ENCODE measurements around the gene AATF. TPM values are rescaled to one million over a fixed set of nuclear protein-coding genes. Genes with fewer than 3 reads are reported as not detected.

The AATF gene
- total RNA-seq, 1 donor from 2014 or later, result 25.0 TPM

GRCh38 chr17:36945959-36946725 is 2.6 kb upstream of the AATF start:
- no peaks in the 10 kb centered on the region for H3K9me3 Mint-ChIP-seq (ENCODE audit: unreplicated experiment)
- H3K27ac Mint-ChIP-seq (ENCODE audit: unreplicated experiment), result no peak overlapping the region
- peaks cover 25% of the 10 kb centered on the region for H3K27me3 Mint-ChIP-seq (ENCODE audit: unreplicated experiment)
- no peak for TF ChIP-seq CTCF (IDR thresholded peaks at IDR 0.05; ENCODE audit: unreplicated experiment)
- peaks cover 8% of the 10 kb centered on the region for H3K36me3 Mint-ChIP-seq (ENCODE audit: low read depth, unreplicated experiment)
- no peak for DNase-seq (ENCODE audit: low spot score)
- H3K4me3 Mint-ChIP-seq (ENCODE audit: unreplicated experiment), result no peak overlapping the region
- peaks cover 27% of the 10 kb centered on the region for H3K4me1 Mint-ChIP-seq (ENCODE audit: unreplicated experiment)

GRCh38 chr17:36946726-36947091 is 2.0 kb upstream of the AATF start:
- H3K9me3 Mint-ChIP-seq (ENCODE audit: unreplicated experiment), result no peaks in the 10 kb centered on the region
- H3K27ac Mint-ChIP-seq (ENCODE audit: unreplicated experiment), result no peak overlapping the region
- peaks cover 19% of the 10 kb centered on the region for H3K27me3 Mint-ChIP-seq (ENCODE audit: unreplicated experiment)
- H3K4me3 Mint-ChIP-seq (ENCODE audit: unreplicated experiment), result no peak overlapping the region
- no peak for TF ChIP-seq CTCF (IDR thresholded peaks at IDR 0.05; ENCODE audit: unreplicated experiment)
- peaks cover 21% of the 10 kb centered on the region for H3K4me1 Mint-ChIP-seq (ENCODE audit: unreplicated experiment)
- no peak for DNase-seq (ENCODE audit: low spot score)
- H3K36me3 Mint-ChIP-seq (ENCODE audit: low read depth, unreplicated experiment), result peaks cover 8% of the 10 kb centered on the region

GRCh38 chr17:36947922-36948716 is 635 bp upstream of the AATF start:
- H3K27ac Mint-ChIP-seq (ENCODE audit: unreplicated experiment), result peak overlapping the region; percentile 71
- no peak for TF ChIP-seq CTCF (IDR thresholded peaks at IDR 0.05; ENCODE audit: unreplicated experiment)
- H3K27me3 Mint-ChIP-seq (ENCODE audit: unreplicated experiment), result peaks cover 20% of the 10 kb centered on the region
- H3K4me3 Mint-ChIP-seq (ENCODE audit: unreplicated experiment), result peak overlapping the region; percentile 88
- H3K4me1 Mint-ChIP-seq (ENCODE audit: unreplicated experiment), result peaks cover 24% of the 10 kb centered on the region
- H3K9me3 Mint-ChIP-seq (ENCODE audit: unreplicated experiment), result no peaks in the 10 kb centered on the region
- no peak for DNase-seq (ENCODE audit: low spot score)
- peaks cover 14% of the 10 kb centered on the region for H3K36me3 Mint-ChIP-seq (ENCODE audit: low read depth, unreplicated experiment)

DNA sequence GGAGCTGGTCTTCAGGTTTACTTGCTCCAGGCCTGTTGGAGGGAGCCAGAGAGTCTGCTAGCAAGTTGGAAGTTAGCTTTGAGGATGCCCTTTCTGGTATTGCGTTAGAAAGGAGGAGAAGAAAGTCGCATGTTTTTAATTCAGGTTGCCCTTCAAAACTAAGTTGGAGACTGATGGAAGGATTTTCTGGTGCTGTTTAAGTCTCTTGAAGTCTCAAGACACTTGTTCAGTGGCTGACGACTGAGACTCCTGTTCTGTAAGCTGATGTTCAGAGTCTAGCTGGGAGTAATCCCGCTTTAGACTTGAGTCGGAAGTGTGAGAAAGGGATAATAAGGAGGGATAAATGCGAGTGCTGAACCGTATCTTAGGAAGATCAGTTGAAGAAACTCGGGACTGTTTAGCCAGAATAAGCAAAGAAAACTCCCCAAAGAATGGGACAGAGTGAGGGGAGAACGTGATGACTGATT is 740 bp downstream of the AATF start:
- TF ChIP-seq CTCF (IDR thresholded peaks at IDR 0.05; ENCODE audit: unreplicated experiment), result no peak
- DNase-seq (ENCODE audit: low spot score), result no peak
- H3K4me3 Mint-ChIP-seq (ENCODE audit: unreplicated experiment), result peak overlapping the region; percentile 88
- H3K27me3 Mint-ChIP-seq (ENCODE audit: unreplicated experiment), result peaks cover 16% of the 10 kb centered on the region
- H3K4me1 Mint-ChIP-seq (ENCODE audit: unreplicated experiment), result peaks cover 29% of the 10 kb centered on the region
- H3K27ac Mint-ChIP-seq (ENCODE audit: unreplicated experiment), result peak overlapping the region; percentile 72
- no peaks in the 10 kb centered on the region for H3K9me3 Mint-ChIP-seq (ENCODE audit: unreplicated experiment)
- H3K36me3 Mint-ChIP-seq (ENCODE audit: low read depth, unreplicated experiment), result peaks cover 19% of the 10 kb centered on the region

DNA sequence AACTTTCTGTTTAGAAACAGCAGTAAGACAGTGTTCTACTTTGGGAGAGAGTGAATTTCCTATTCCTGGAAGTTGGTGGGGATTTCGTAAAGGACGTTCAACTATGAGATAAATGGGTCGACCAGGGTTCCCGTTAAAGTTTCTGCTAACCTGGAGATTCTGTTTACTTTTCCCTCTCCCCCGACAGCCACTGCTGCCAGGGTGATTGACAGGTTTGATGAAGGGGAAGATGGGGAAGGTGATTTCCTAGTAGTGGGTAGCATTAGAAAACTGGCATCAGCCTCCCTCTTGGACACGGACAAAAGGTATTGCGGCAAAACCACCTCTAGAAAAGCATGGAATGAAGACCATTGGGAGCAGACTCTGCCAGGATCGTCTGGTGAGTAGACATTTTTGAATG is 1.3 kb downstream of the AATF start:
- Mint-ChIP-seq H3K36me3 (ENCODE audit: low read depth, unreplicated experiment) (peaks cover 22% of the 10 kb centered on the region), H3K27ac (ENCODE audit: unreplicated experiment) (no peak overlapping the region), H3K9me3 (ENCODE audit: unreplicated experiment) (no peaks in the 10 kb centered on the region)

More for the DNA sequence above, 1.3 kb downstream of the AATF start:
- H3K4me3 Mint-ChIP-seq (ENCODE audit: unreplicated experiment), result peak overlapping the region; percentile 88
- no peak for TF ChIP-seq CTCF (IDR thresholded peaks at IDR 0.05; ENCODE audit: unreplicated experiment)
- peaks cover 16% of the 10 kb centered on the region for H3K27me3 Mint-ChIP-seq (ENCODE audit: unreplicated experiment)
- peaks cover 29% of the 10 kb centered on the region for H3K4me1 Mint-ChIP-seq (ENCODE audit: unreplicated experiment)
- no peak for DNase-seq (ENCODE audit: low spot score)
